GM23248 (cell line): ENCODE measurements around the gene DCTN4.

Source experiments
- EZH2 ChIP-seq: fragments of 200-600 bp; sonication (generic); IDR thresholded peaks from 2 replicates; pipeline ENCODE4 v1.6.1; 2018; ENCODE audit warnings: antibody characterized with exemption, mild to moderate bottlenecking; ENCODE audit not compliant: insufficient read depth, poor library complexity, severe bottlenecking
- EZH2phosphoT487 ChIP-seq: fragments of 200-600 bp; sonication (generic); IDR thresholded peaks from 2 replicates; pipeline ENCODE4 v1.6.1; 2018; ENCODE audit warnings: antibody characterized with exemption, moderate library complexity, mild to moderate bottlenecking, low read depth; ENCODE audit not compliant: insufficient read depth

DNA sequence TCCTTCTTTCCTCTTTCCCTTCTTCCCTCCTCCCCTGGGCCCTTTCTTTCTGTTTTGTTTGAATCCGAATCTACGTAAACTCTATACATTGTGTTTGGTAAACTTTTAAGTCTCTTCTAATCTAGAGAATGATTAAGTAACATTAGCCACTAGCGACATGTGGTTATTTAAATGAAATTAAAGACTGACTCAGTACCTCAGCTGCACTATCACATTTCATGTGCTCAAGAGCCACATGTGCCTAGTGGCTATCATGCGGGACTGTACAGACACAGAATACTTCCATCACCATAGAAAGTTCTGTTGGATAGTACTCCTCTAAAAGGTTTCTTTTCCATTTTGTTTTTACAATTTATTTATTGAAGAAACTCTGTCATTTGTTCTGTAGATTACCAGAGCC is 29.0 kb downstream of the DCTN4 start:
- TF ChIP-seq EZH2 (no peak), EZH2phosphoT487 (no peak)
